Stimulated activated CD4-positive, alpha-beta T cell treated with anti-CD3 and anti-CD28 coated beads, Interleukin-1b, Interleukin-23, amount 100 ng/mL, for 1 hour (primary cell): Measurements from ENCODE around the gene RGS9.

ENCODE experiments used
- DNase-seq, 2 donors: peaks; one replicate each; pipeline ENCODE4 v3.0.0-alpha.2; 2020; ENCODE audit warnings: low read depth in 2 of 2

RGS9 gene

GRCh38 chr17:65260626-65261025, 123.5 kb downstream of the RGS9 start:
- no peak for DNase-seq

GRCh38 chr17:65261152-65261551, 124.0 kb downstream of the RGS9 start:
- DNase-seq: no peak

GRCh38 chr17:65261682-65262636, 124.8 kb downstream of the RGS9 start:
- DNase-seq: no peak

- no peak for DNase-seq
Measured at GRCh38 chr17:65265276-65265675, 128.1 kb downstream of the RGS9 start.

GRCh38 chr17:65268832-65269231, 131.7 kb downstream of the RGS9 start:
- DNase-seq: no peak

- no peak for DNase-seq
Measured at GRCh38 chr17:65270499-65271253, 133.5 kb downstream of the RGS9 start.

GRCh38 chr17:65271296-65271695, 134.1 kb downstream of the RGS9 start:
- no peak for DNase-seq
